Measurements from ENCODE around the gene BST2. TPM values are rescaled to one million over a fixed set of nuclear protein-coding genes. Genes with fewer than 3 reads are reported as not detected.

BST2 gene
- total and polyA plus RNA-seq, 8 donors, result 3.9 to 34.6 (median 16.5) TPM

DNA sequence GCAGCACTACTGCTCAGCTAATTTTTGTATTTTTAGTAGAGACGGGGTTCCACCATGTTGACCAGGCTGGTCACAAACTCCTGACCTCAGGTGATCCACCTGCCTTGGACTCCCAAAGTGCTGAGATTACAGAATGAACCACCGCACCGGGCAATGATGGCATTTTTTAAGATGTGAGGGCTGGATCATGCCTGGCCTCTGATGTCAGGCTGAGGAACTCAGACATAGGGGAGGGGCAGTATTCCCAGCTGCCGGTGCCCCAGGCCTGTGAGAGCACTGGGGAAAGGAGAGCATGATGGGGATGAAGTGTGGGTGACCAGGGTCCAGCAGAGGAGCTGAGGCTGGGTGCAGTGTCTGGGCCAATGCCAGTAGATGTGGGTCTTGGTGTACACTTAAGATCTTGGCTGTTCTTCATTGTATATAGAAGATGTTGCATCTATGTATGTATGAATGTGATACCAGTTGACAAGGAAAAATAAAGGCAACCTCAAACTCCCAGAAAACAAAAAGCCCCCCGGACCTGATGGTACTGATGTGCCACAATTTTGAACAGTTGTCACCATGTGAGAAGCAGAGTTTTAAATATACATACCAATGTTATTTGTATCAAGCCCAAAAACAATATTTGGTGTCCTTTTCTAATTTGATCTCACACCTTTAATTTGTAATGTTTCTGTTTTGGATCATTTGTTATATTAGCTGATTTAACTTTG is 24.8 kb downstream of the BST2 start:
- intact Hi-C loops (cut with DNase I), result no loop called here
- Histone ChIP-seq H3K4me1 (no peaks in the 10 kb centered on the region), H3K9me3 (no peaks in the 10 kb centered on the region), H3K27ac (no peak overlapping the region), H3K27me3 (no peaks in the 10 kb centered on the region), H3K4me3 (no peak overlapping the region), H3K36me3 (no peaks in the 10 kb centered on the region)
- WGBS, 2 donors, result 88 to 95% methylated on average over 5 of the region's 5 CpGs
- TF ChIP-seq, protein P1, sequence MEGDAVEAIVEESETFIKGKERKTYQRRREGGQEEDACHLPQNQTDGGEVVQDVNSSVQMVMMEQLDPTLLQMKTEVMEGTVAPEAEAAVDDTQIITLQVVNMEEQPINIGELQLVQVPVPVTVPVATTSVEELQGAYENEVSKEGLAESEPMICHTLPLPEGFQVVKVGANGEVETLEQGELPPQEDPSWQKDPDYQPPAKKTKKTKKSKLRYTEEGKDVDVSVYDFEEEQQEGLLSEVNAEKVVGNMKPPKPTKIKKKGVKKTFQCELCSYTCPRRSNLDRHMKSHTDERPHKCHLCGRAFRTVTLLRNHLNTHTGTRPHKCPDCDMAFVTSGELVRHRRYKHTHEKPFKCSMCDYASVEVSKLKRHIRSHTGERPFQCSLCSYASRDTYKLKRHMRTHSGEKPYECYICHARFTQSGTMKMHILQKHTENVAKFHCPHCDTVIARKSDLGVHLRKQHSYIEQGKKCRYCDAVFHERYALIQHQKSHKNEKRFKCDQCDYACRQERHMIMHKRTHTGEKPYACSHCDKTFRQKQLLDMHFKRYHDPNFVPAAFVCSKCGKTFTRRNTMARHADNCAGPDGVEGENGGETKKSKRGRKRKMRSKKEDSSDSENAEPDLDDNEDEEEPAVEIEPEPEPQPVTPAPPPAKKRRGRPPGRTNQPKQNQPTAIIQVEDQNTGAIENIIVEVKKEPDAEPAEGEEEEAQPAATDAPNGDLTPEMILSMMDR (IDR thresholded peaks at IDR 0.05), result no peak
- no peak for ATAC-seq
- no peak for FAIRE-seq
- no peak for DNase-seq

DNA sequence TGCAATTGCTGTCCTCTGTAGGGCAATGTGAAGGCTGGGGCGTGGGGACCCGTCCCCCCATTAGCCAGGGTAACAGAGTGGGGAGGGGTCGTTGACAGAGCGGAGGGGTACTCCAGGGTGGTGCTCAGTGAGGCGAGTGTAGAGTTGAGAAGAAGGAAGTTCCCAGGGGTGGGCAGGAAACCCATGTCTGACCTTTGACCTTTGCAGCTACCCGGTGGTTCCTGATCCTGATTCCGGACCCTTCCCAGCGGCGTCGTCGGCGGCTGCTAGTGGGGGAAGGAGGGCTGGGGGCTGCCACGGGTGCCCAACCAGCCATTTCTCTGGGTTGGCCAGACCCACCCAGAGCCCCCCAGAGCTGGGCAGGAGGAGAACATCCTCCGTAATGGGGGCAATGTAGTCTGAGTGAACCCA is 26.2 kb downstream of the BST2 start:
- DNase-seq, result no peak
- ATAC-seq, result no peak
- H3K4me1 ChIP-seq, result no peaks in the 10 kb centered on the region
- WGBS, 2 donors, result 35 to 39% methylated on average over 14 of the region's 14 CpGs
- FAIRE-seq, result no peak
- H3K27ac ChIP-seq, result no peak overlapping the region
- H3K4me3 ChIP-seq, result no peak overlapping the region
- intact Hi-C loops (cut with DNase I), result no loop called here
- H3K36me3 ChIP-seq, result no peaks in the 10 kb centered on the region
- TF ChIP-seq, protein P1 (IDR thresholded peaks at IDR 0.05), result no peak
- no peaks in the 10 kb centered on the region for H3K9me3 ChIP-seq
- no peaks in the 10 kb centered on the region for H3K27me3 ChIP-seq

DNA sequence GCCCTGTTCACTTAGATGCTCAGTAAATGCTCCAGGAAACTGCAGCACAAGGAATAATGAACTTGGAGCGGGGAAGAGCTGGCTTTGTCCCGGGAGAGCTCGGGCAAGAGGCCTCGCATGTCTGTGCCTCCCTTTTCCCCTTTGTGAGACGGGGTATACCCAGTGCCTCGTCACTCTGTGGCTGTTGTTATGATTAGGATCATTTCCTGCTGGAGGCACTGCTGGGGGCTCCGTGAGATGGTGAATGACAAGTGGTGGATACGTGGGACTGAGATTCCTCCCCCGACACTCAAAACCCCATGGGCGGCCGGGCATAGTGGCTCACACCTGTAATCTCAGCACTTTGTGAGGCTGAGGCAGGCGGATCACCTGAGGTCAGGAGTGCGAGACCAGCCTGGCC is 27.2 kb downstream of the BST2 start:
- WGBS, 2 donors, result 61 to 64% methylated on average over 13 of the region's 13 CpGs
- no peak for ATAC-seq
- no peaks in the 10 kb centered on the region for H3K36me3 ChIP-seq
- H3K9me3 ChIP-seq, result no peaks in the 10 kb centered on the region
- TF ChIP-seq, protein P1 (IDR thresholded peaks at IDR 0.05), result no peak
- DNase-seq, result no peak
- H3K27me3 ChIP-seq, result no peaks in the 10 kb centered on the region
- H3K27ac ChIP-seq, result no peak overlapping the region
- intact Hi-C loops (cut with DNase I), result no loop called here
- FAIRE-seq, result no peak
- H3K4me3 ChIP-seq, result no peak overlapping the region
- no peaks in the 10 kb centered on the region for H3K4me1 ChIP-seq

DNA sequence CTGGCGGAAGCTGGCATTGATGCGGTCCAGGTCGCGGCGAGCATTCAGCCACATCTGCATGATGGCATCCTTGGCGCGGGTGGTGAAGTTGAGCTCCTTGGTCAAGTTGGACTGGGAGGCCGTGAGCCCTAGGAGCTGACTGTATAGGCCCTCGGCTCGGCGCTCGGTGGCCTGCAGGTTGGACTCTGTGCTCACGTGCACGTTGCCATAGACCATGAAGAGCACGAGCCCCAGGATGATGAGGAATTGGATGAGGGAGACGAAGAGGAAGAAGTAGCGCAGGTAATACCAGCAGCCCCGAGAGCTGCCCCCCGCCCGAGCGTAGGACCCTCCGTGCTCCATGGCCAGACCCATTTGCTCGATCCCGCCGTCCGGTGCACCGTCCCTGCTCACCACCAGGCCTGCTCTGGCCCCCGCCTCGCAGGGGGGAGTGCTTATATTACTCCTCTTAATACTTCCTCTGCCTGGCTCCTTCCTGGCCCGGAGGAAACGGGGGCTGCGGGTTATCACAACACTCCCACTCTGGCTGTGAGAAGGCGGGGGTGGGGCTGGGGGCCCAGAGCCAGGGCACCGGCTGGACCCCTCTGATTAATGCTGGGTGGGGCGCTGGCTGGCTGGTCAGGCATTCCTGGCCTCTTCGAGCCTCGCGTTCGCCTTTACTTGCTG is 28.4 kb downstream of the BST2 start, which contains the start of gene PLVAP:
Gene PLVAP (minus strand): TSS at position 408 of the 666 bp plus-strand sequence. CDS start 54 bp downstream, at position 354.
- TF ChIP-seq, protein P1 (IDR thresholded peaks at IDR 0.05), result no peak
- DNase-seq (no peak), FAIRE-seq (no peak), ATAC-seq (no peak)
- no peaks in the 10 kb centered on the region for H3K27me3 ChIP-seq
- H3K4me1 ChIP-seq, result no peaks in the 10 kb centered on the region
- intact Hi-C loops (cut with DNase I), result no loop called here
- H3K9me3 ChIP-seq, result no peaks in the 10 kb centered on the region
- no peak within 1 kb of the TSS for H3K27ac ChIP-seq
- no peaks in the 10 kb centered on the region for H3K36me3 ChIP-seq
- WGBS, 2 donors, result 50 to 56% methylated on average over 39 of the region's 39 CpGs
- no peak within 1 kb of the TSS for H3K4me3 ChIP-seq
